Sigmoid colon (tissue), 7 donors: ENCODE measurements around the gene PFKL. TPM values are rescaled to one million over a fixed set of nuclear protein-coding genes. Genes with fewer than 3 reads are reported as not detected.

Experiments
- DNase-seq: peaks from one replicate; pipeline ENCODE4 v3.0.0-alpha.2; 2019
- H3K27ac ChIP-seq, 4 donors: fragments of 200-600 bp; sonication (generic); one replicate each; pipeline ENCODE4 v1.5.1; 2016 to 2019; ENCODE audit warnings: mild to moderate bottlenecking in 1 of 4
- H3K27me3 ChIP-seq, 3 donors: fragments of 200-600 bp; sonication (generic); one replicate each; pipeline ENCODE4 v1.5.1; 2019; ENCODE audit warnings: mild to moderate bottlenecking in 1 of 3
- H3K36me3 ChIP-seq, 4 donors: fragments of 200-600 bp; sonication (generic); one replicate each; pipeline ENCODE4 v1.5.1; 2016 to 2019
- H3K4me1 ChIP-seq, 4 donors: fragments of 200-600 bp; sonication (generic); one replicate each; pipeline ENCODE4 v1.5.1; 2017 to 2019
- H3K4me3 ChIP-seq, 4 donors: fragments of 200-600 bp; sonication (generic); one replicate each; pipeline ENCODE4 v1.5.1; 2017 to 2019; ENCODE audit warnings: mild to moderate bottlenecking in 2 of 4, moderate library complexity in 1 of 4
- H3K9me3 ChIP-seq, 4 donors: fragments of 200-600 bp in 3 of 4; sonication (generic) in 3 of 4; one replicate each; pipeline versions ENCODE4 v1.5.1 to v1.6.1; 2013 to 2019
- EP300 ChIP-seq, 4 donors: sonication (generic); formaldehyde crosslinking; IDR thresholded peaks; one replicate each; pipeline ENCODE4 v1.6.1; 2017; ENCODE audit warnings: antibody characterized with exemption in 4 of 4
- POLR2A ChIP-seq, 2 donors: fragments of 450-650 bp; IDR thresholded peaks; one replicate each; pipeline ENCODE4 v1.6.1; 2016; ENCODE audit warnings: antibody characterized with exemption in 2 of 2, mild to moderate bottlenecking in 2 of 2, moderate library complexity in 2 of 2
- POLR2AphosphoS5 ChIP-seq, 4 donors: sonication (generic); formaldehyde crosslinking; IDR thresholded peaks; one replicate each; pipeline ENCODE4 v1.6.1; 2017; ENCODE audit warnings: antibody characterized with exemption in 4 of 4
- WGBS, 2 donors: extraction: QIAGEN DNeasy Blood & Tissue Kit; methylation state at CpG; one replicate each; pipeline ENCODE4 v1.1.7; 2013; 5-methylcytosine and 5-hydroxymethylcytosine counted together
- intact Hi-C: fragments of 100-400 bp; cut with DNase I; formaldehyde crosslinking; loops from one replicate; pipeline ENCODE4 v1.15.1; 2023
- polyA plus RNA-seq, 3 donors: library from polyadenylated mRNA; stranded (reverse); fragments of 200-250 nt; gene quantifications; one replicate each; pipeline ENCODE4 v1.2.3, GENCODE V29; 2013
- total RNA-seq, 4 donors: library from RNA; depleted of rRNA; stranded (reverse); fragments of >200 nt; gene quantifications; one replicate each; pipeline ENCODE4 v1.1.0, GENCODE V29; 2016
- TF ChIP-seq, protein P1 (sequence below), 4 experiments: fragments of 450-650 bp in 3 of 4; fragments of 200-600 bp in 1 of 4; IDR thresholded peaks; one replicate each; pipeline ENCODE4 v1.5.1; 2016 to 2019; ENCODE audit warnings: antibody characterized with exemption in 4 of 4, mild to moderate bottlenecking in 3 of 4, moderate library complexity in 2 of 4
- donor health status: healthy with polysubstance abuse.
- donor health status: Bipolar disorder and iron deficiency.
- donor health status: healthy.

PFKL gene
- total RNA-seq: 10 to 100 TPM; 38.0 to 69.8 (median 50.4) TPM
- polyA plus RNA-seq: 100 to 1,000 TPM; 138 to 159 (median 157) TPM

DNA sequence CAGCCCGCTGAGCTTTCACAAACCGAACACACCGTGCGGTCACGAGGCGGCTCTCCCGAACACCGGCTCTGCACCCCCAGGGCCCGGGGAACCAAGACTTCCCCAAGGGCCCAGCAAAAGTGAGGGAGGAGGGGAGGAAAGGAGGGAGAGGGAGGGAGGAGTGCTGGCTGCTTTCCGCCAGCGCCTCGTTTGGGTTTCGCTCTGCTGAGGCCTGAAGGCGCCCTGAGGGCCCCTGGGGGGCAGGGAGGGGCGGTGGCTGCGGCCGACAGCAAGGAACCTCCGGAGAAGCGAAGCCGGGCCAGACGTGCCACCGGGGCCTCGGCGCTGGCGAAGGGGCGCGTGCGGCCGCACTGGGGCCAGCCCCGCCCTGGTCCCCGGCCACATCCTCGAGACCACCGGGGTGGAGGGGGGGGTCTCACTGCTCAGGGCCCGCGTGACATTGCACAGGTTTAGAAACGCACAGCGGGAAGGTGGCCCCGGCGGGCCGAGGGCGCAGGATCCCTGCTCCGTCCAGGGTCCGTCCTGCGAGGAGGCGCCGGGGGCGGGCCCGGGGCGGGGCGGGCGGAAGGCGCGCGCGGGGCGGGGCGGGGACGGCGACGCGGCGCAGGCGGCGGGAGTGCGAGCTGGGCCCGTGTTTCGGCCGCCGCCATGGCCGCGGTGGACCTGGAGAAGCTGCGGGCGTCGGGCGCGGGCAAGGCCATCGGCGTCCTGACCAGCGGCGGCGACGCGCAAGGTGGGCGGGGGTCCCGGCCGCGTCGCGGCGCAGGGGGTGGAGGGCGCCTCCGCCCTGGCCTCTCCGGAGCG, at the start of gene PFKL:
Gene PFKL, plus strand, starts transcription at position 596 of the 804 bp plus-strand sequence. Its CDS starts 53 bp downstream, at position 649.
- Histone ChIP-seq H3K9me3 (no peaks in the 10 kb centered on the region), H3K36me3 (no peaks in the 10 kb centered on the region), H3K27me3 (peaks cover 0 to 25% (median 25%) of the 10 kb centered on the region in 3 donors), H3K27ac (peak within 1 kb of the TSS; percentile 89 to 96 (median 92)), H3K4me3 (peak within 1 kb of the TSS; percentile 80 to 96 (median 92)), H3K4me1 (peaks cover 0 to 63% (median 51%) of the 10 kb centered on the region in 4 donors)
- intact Hi-C loops: loop anchor here (2.0 to 5.0 kb wide), 3 partner anchors 39 to 432 kb away; partner anchors contain the start of genes AGPAT3, CFAP410 and TRAPPC10
- WGBS, 2 donors: 1% methylated on average over 94 of the region's 94 CpGs
- DNase-seq: peak; percentile 81
- TF ChIP-seq, protein P1, sequence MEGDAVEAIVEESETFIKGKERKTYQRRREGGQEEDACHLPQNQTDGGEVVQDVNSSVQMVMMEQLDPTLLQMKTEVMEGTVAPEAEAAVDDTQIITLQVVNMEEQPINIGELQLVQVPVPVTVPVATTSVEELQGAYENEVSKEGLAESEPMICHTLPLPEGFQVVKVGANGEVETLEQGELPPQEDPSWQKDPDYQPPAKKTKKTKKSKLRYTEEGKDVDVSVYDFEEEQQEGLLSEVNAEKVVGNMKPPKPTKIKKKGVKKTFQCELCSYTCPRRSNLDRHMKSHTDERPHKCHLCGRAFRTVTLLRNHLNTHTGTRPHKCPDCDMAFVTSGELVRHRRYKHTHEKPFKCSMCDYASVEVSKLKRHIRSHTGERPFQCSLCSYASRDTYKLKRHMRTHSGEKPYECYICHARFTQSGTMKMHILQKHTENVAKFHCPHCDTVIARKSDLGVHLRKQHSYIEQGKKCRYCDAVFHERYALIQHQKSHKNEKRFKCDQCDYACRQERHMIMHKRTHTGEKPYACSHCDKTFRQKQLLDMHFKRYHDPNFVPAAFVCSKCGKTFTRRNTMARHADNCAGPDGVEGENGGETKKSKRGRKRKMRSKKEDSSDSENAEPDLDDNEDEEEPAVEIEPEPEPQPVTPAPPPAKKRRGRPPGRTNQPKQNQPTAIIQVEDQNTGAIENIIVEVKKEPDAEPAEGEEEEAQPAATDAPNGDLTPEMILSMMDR (IDR thresholded peaks at IDR 0.05): no peak
- no peak for TF ChIP-seq EP300 (IDR thresholded peaks at IDR 0.05)
- peak; percentile 47 to 82 (median 69) for TF ChIP-seq POLR2AphosphoS5 (IDR thresholded peaks at IDR 0.05)
- peak in 1 of 2 donors; percentile 33 for TF ChIP-seq POLR2A (IDR thresholded peaks at IDR 0.05)

DNA sequence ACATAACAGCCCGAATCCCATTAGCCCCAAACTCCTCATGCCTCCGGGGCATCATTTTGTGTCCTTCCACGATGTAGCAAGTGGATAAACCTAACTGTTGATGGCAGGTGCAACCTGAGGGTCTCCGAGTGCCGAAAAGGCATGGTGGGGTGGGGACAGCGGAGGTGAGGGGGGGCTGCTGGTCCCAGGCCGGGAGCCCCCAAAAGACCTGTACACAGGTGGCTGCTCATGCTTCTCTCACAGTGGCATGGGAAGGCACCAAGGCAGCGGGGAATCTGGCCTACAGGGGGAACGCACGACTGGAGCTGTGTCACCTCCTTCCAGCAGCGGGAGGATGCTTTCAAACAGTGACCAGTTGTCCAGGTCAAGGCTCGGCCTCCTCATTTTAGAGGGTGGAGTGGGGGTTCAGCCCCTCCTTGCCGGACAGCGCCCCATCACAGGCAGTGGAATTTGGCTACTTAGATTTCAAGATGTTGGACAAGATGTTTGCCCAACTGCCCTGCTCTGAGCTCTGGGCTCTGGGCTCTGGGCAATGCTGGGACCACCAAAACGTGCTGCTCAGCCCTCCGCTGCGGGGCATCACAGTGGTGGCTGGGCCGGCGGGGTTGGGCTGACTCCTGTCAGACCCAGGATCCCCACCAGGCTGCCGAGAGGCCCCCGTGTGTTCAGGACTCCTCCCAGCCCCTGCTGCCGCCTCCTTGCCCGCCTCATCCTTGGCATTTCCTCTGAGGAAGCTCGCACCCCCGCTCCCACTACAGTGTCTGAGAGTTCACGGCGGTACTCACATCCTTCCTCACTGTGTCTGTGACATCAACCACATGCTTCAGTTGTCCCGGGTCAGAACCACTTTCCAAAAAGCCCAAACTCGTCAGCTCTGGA, 45.8 kb upstream of the PFKL start:
- peak; percentile 47 for DNase-seq
- intact Hi-C loops: no loop called here
- H3K27ac ChIP-seq: no peak overlapping the region
- peaks cover 0 to 1% (median 0%) of the 10 kb centered on the region in 4 donors for H3K9me3 ChIP-seq
- no peaks in the 10 kb centered on the region for H3K36me3 ChIP-seq
- TF ChIP-seq POLR2AphosphoS5 (IDR thresholded peaks at IDR 0.05) (no peak), POLR2A (IDR thresholded peaks at IDR 0.05) (no peak), EP300 (IDR thresholded peaks at IDR 0.05) (no peak)
- TF ChIP-seq, protein P1 (IDR thresholded peaks at IDR 0.05): no peak
- H3K4me1 ChIP-seq: no peaks in the 10 kb centered on the region
- WGBS, 2 donors: 67 to 77% methylated on average over 29 of the region's 29 CpGs
- H3K4me3 ChIP-seq: no peak overlapping the region
- H3K27me3 ChIP-seq: peaks cover 0 to 3% (median 0%) of the 10 kb centered on the region in 3 donors

DNA sequence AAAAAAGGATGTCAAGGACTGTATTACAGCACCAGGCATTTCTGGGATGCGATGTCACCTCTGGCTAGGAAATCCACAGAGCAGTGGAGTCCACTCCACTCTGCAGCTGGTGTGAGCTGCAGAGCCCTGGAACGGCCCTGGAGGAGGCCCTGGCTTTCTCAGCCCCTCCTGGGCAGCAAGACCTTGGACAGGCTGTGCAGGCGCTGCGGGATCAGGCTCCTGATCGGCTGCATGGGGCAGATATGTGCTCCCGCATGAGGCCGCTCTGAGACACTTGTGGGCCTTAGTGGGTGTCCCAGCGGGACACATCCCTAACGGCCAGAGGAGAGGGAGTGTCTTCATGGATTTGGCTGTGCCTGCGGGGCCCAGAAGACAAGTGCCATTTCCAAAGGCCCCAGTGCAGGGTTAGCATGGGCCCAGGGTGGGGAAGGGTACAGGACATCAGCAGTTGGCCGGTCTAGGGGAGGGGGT, 44.3 kb upstream of the PFKL start:
- intact Hi-C loops: no loop called here
- peak; percentile 48 for DNase-seq
- 89 to 92% methylated on average over 11 of the region's 11 CpGs for WGBS, 2 donors
- Histone ChIP-seq H3K36me3 (no peaks in the 10 kb centered on the region), H3K4me1 (no peaks in the 10 kb centered on the region), H3K27me3 (peaks cover 0 to 3% (median 0%) of the 10 kb centered on the region in 3 donors), H3K4me3 (no peak overlapping the region), H3K9me3 (peaks cover 0 to 3% (median 0%) of the 10 kb centered on the region in 4 donors), H3K27ac (no peak overlapping the region)
- TF ChIP-seq POLR2A (IDR thresholded peaks at IDR 0.05): no peak
- no peak for TF ChIP-seq POLR2AphosphoS5 (IDR thresholded peaks at IDR 0.05)
- TF ChIP-seq EP300 (IDR thresholded peaks at IDR 0.05): no peak
- TF ChIP-seq, protein P1 (IDR thresholded peaks at IDR 0.05): no peak

DNA sequence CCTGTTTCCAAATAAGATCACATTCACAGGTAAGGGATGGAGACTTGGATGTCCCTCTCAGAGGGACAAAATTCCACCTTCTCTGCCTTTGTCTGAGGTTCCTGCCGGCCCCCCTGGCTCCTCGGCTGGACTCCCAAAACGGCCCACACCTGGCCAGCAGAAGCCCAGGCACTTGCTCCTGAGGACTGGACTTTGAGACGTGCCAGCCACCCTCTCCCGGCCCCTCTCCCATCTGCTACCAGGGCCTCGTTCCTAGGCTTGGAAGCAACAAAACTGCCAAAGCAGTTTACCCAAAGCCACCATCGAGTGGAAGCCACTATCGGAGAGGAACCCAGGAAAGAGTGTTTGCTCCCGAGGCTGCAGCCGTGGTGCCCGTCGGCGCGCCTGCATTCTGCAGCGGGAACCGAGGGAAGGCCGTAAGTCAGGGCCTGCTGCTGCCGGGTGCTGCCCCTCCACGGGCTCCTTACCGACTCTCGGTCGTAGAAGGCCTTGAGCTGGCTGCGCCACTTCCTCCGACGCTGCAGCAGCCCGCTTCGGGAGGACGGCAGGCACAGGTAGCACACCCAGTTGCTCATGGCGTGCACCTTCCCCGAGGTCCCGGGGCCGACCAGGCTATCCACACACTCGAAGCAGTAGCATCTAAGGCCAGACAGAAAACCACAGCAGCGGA, 41.7 kb upstream of the PFKL start:
- H3K27me3 ChIP-seq: peaks cover 0 to 18% (median 4%) of the 10 kb centered on the region in 3 donors
- peak; percentile 35 for DNase-seq

More for the DNA sequence above, 41.7 kb upstream of the PFKL start:
- H3K9me3 ChIP-seq: peaks cover 0 to 3% (median 0%) of the 10 kb centered on the region in 4 donors
- H3K4me1 ChIP-seq: no peaks in the 10 kb centered on the region
- H3K36me3 ChIP-seq: no peaks in the 10 kb centered on the region
- TF ChIP-seq POLR2AphosphoS5 (IDR thresholded peaks at IDR 0.05): no peak
- TF ChIP-seq, protein P1 (IDR thresholded peaks at IDR 0.05): no peak
- no peak for TF ChIP-seq POLR2A (IDR thresholded peaks at IDR 0.05)
- no peak for TF ChIP-seq EP300 (IDR thresholded peaks at IDR 0.05)
- H3K4me3 ChIP-seq: no peak overlapping the region
- H3K27ac ChIP-seq: no peak overlapping the region
- whole genome bisulfite sequencing, 2 donors: 92% methylated on average over 34 of the region's 34 CpGs
- intact Hi-C loops: no loop called here
